ENCODE data around the gene NPEPPS.
"Not testable (repeated sequence)": the region's sequence is repeated elsewhere in the genome, so short reads cannot be mapped to it uniquely, and the experiment has no call there.

Gene NPEPPS

DNA sequence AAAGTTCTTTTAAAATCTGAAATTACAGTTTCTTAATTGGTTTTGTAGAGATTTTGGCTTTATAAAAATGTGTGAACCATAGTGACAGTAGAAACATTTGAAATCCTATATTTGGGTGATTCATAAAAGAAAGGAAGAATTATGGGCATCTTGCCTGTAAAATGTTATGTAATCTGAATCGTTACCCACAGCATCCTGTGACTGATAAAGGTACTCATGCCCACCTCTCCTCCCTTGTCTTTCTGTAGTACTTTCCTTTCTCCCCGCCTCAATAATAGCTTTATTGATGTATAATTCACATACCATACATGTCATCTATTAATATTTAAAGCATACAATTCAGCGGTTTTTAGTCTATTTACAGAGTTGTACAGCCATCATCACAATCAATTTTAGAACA lies 36.4 kb downstream of the NPEPPS start:
- H3K27me3 ChIP-seq (ENCODE audit: insufficient read depth, low read length, poor library complexity); DNase-seq: not testable (repeated sequence)

DNA sequence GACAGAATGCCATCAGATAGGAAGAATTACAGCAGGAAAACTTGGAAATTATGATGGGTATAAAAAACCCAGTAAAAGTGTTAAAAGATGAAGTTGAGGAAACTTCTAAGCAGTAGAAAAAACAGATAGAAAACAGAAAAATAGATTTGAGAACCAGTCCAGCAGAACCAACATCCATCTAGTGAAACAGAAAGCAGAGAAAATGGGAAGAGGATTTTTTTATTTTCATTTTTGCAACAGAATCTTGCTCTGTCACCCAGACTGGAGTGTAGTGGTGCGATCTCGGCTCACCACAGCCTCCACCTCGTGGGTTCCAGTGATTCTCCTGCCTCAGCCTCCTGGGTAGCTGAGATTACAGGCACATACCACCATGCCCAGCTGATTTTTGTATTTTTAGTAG lies 41.7 kb downstream of the NPEPPS start:
- not testable (repeated sequence) for H2BK15ac ChIP-seq (replicated peaks; ENCODE audit: low read depth); H3K36me3 ChIP-seq (ENCODE audit: control insufficient read depth, insufficient read depth, low read length); H3K4me2 ChIP-seq (ENCODE audit: low read length); H2BK120ac ChIP-seq (ENCODE audit: low read depth, low read length); H3K27me3 ChIP-seq (ENCODE audit: insufficient read depth, low read length, poor library complexity); H3K9ac ChIP-seq (ENCODE audit: low read length); H3K27ac ChIP-seq (ENCODE audit: low read depth, low read length); DNase-seq; H3K79me2 ChIP-seq (ENCODE audit: control insufficient read depth, insufficient read depth, low read length); H3K4me1 ChIP-seq (ENCODE audit: control insufficient read depth, low read depth, low read length); H3K4ac ChIP-seq (ENCODE audit: low read depth, low read length); H2BK5ac ChIP-seq (ENCODE audit: low read length); H4K5ac ChIP-seq (ENCODE audit: low read length); H3K23ac ChIP-seq (ENCODE audit: low read length); H3K4me3 ChIP-seq (ENCODE audit: low read length); H2AK5ac ChIP-seq (ENCODE audit: low read length); H3K79me1 ChIP-seq (ENCODE audit: low read length); H3K56ac ChIP-seq (ENCODE audit: low read length); H4K8ac ChIP-seq (ENCODE audit: low read depth, low read length); H3K18ac ChIP-seq (ENCODE audit: low read length)
- WGBS (ENCODE audit: extremely low coverage, insufficient coverage, low lambda C conversion rate) = no CpG with 5 or more reads among the region's 3 CpGs

More for the DNA sequence above, 36.4 kb downstream of the NPEPPS start:
- not testable (repeated sequence) for H3K36me3 ChIP-seq (ENCODE audit: control insufficient read depth, insufficient read depth, low read length); H3K9ac ChIP-seq (ENCODE audit: low read length); H4K5ac ChIP-seq (ENCODE audit: low read length); H3K23ac ChIP-seq (ENCODE audit: low read length); H3K4me1 ChIP-seq (ENCODE audit: control insufficient read depth, low read depth, low read length); H3K27ac ChIP-seq (ENCODE audit: low read depth, low read length); H3K79me2 ChIP-seq (ENCODE audit: control insufficient read depth, insufficient read depth, low read length); H2BK120ac ChIP-seq (ENCODE audit: low read depth, low read length); H3K4me2 ChIP-seq (ENCODE audit: low read length); H3K79me1 ChIP-seq (ENCODE audit: low read length); H3K18ac ChIP-seq (ENCODE audit: low read length); H2AK5ac ChIP-seq (ENCODE audit: low read length); H3K56ac ChIP-seq (ENCODE audit: low read length); H3K4me3 ChIP-seq (ENCODE audit: low read length); H3K4ac ChIP-seq (ENCODE audit: low read depth, low read length); H4K8ac ChIP-seq (ENCODE audit: low read depth, low read length); H2BK5ac ChIP-seq (ENCODE audit: low read length); H2BK15ac ChIP-seq (replicated peaks; ENCODE audit: low read depth)
- WGBS (ENCODE audit: extremely low coverage, insufficient coverage, low lambda C conversion rate) = no CpG with 5 or more reads among the region's 3 CpGs

DNA sequence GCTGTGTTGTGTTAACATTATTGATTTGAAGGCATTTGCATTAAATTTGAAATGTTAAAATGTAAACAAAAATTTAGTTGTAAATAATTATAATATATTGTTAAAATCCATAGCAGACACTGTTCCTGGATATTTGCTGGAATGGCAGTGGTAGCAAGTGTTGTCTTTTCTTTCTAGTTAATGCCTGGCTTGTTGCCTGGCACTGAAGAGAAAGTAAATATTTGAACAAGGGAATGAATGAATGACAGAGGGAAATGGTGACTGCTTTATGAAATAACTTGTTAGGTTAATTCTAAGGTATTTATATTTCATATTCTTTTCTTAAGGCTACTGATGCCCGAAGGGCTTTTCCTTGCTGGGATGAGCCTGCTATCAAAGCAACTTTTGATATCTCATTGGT lies 51.5 kb downstream of the NPEPPS start:
- H4K5ac ChIP-seq (ENCODE audit: low read length); H3K4me3 ChIP-seq (ENCODE audit: low read length); H3K23ac ChIP-seq (ENCODE audit: low read length); H3K4ac ChIP-seq (ENCODE audit: low read depth, low read length); H2AK5ac ChIP-seq (ENCODE audit: low read length); H3K56ac ChIP-seq (ENCODE audit: low read length); H3K4me1 ChIP-seq (ENCODE audit: control insufficient read depth, low read depth, low read length); H3K27me3 ChIP-seq (ENCODE audit: insufficient read depth, low read length, poor library complexity); DNase-seq; H3K9ac ChIP-seq (ENCODE audit: low read length); H2BK15ac ChIP-seq (replicated peaks; ENCODE audit: low read depth); H4K8ac ChIP-seq (ENCODE audit: low read depth, low read length); H2BK5ac ChIP-seq (ENCODE audit: low read length); H2BK120ac ChIP-seq (ENCODE audit: low read depth, low read length); H3K18ac ChIP-seq (ENCODE audit: low read length); H3K79me2 ChIP-seq (ENCODE audit: control insufficient read depth, insufficient read depth, low read length); H3K36me3 ChIP-seq (ENCODE audit: control insufficient read depth, insufficient read depth, low read length); H3K4me2 ChIP-seq (ENCODE audit: low read length); H3K27ac ChIP-seq (ENCODE audit: low read depth, low read length); H3K79me1 ChIP-seq (ENCODE audit: low read length): not testable (repeated sequence)
- no CpG with 5 or more reads among the region's 1 CpG for WGBS (ENCODE audit: extremely low coverage, insufficient coverage, low lambda C conversion rate)

DNA sequence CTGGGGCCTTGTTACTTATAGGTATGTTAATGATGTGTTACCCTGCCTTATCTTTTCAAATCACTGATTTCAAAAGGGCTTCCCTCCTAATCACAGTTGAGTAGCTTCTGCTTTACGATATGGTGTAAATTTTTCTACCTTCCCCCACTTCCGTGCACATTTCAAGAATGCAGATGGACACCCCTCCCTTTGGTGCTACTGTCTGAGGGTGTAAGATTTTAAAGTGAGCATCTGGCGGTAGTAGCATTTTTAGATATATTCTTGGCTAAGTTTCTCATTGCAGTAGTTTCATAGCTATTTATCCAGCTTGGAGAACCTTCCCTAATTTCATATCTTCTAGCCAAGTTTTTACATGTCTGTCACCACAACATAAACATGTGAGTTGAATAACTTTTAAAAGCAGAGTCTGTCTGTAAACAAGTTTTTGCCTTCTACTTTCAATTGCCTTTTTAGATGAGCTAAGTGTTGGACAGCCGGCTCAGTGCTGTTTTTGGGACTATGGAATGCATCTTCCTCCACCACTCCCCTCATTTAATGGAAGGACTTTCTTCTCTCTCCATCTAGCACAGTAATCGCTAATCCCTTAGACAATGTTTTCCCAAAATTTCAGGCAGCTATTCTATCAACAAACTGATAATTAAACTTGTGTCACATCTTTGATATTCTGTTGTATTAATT lies 55.6 kb downstream of the NPEPPS start:
- not testable (repeated sequence) for H3K4me1 ChIP-seq (ENCODE audit: control insufficient read depth, low read depth, low read length); H3K27ac ChIP-seq (ENCODE audit: low read depth, low read length); H3K4me3 ChIP-seq (ENCODE audit: low read length); H3K9ac ChIP-seq (ENCODE audit: low read length); H4K8ac ChIP-seq (ENCODE audit: low read depth, low read length); H2AK5ac ChIP-seq (ENCODE audit: low read length); H3K23ac ChIP-seq (ENCODE audit: low read length); H2BK15ac ChIP-seq (replicated peaks; ENCODE audit: low read depth); H3K18ac ChIP-seq (ENCODE audit: low read length); H4K5ac ChIP-seq (ENCODE audit: low read length); H2BK5ac ChIP-seq (ENCODE audit: low read length); H3K79me2 ChIP-seq (ENCODE audit: control insufficient read depth, insufficient read depth, low read length); H3K56ac ChIP-seq (ENCODE audit: low read length); H3K4me2 ChIP-seq (ENCODE audit: low read length); H3K4ac ChIP-seq (ENCODE audit: low read depth, low read length); H2BK120ac ChIP-seq (ENCODE audit: low read depth, low read length); H3K36me3 ChIP-seq (ENCODE audit: control insufficient read depth, insufficient read depth, low read length); H3K27me3 ChIP-seq (ENCODE audit: insufficient read depth, low read length, poor library complexity); H3K79me1 ChIP-seq (ENCODE audit: low read length)
- peak; percentile 36 for DNase-seq
- WGBS (ENCODE audit: extremely low coverage, insufficient coverage, low lambda C conversion rate) = no CpG with 5 or more reads among the region's 5 CpGs

DNA sequence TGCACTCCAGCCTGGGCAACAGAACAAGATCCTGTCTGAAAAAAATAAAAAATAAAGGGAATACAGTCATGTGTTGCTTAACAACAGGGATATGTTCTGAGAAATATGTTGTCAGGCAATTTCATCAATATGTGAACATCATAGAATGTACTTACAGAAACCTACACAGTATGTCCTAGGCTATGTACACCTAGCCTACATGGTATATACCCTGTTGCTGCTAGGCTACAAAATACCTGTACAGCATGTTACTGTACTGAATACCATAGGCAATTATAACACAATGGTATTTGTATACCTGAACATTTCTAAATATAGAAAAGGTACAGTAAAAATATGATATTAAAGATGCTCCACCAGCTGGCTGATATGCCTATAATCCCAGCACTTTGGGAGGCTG lies 62.6 kb downstream of the NPEPPS start:
- not testable (repeated sequence) for H3K79me2 ChIP-seq (ENCODE audit: control insufficient read depth, insufficient read depth, low read length); H3K9ac ChIP-seq (ENCODE audit: low read length); H3K27me3 ChIP-seq (ENCODE audit: insufficient read depth, low read length, poor library complexity); H3K36me3 ChIP-seq (ENCODE audit: control insufficient read depth, insufficient read depth, low read length); H3K79me1 ChIP-seq (ENCODE audit: low read length); H3K18ac ChIP-seq (ENCODE audit: low read length); H2BK120ac ChIP-seq (ENCODE audit: low read depth, low read length); H3K23ac ChIP-seq (ENCODE audit: low read length); H2BK5ac ChIP-seq (ENCODE audit: low read length); H2AK5ac ChIP-seq (ENCODE audit: low read length); H3K4me2 ChIP-seq (ENCODE audit: low read length); H3K4me1 ChIP-seq (ENCODE audit: control insufficient read depth, low read depth, low read length); H3K27ac ChIP-seq (ENCODE audit: low read depth, low read length); H2BK15ac ChIP-seq (replicated peaks; ENCODE audit: low read depth); DNase-seq; H4K8ac ChIP-seq (ENCODE audit: low read depth, low read length); H3K4me3 ChIP-seq (ENCODE audit: low read length); H4K5ac ChIP-seq (ENCODE audit: low read length); H3K4ac ChIP-seq (ENCODE audit: low read depth, low read length); H3K56ac ChIP-seq (ENCODE audit: low read length)
